ENCODE results near the gene CACNA1C.

CACNA1C gene

DNA sequence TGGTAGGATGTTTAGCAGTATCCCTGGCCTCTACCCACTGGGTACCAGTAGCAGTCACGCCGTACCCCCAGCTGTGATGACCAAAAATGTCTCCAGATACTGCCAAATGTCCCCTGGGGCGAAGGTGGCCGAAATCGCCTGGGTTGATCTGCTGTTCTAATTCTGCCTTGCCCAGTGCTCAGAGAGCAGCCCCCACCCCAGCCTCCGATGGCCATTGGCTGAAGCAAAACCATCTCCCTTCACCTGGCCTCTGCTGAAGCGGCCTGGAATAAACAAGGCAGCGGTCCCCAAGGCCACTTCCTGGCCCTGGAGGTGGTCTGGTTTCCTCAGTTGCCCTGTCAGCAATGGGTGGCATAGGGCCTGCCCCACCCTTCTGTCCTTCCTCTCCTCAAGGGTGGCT lies 298.4 kb downstream of the CACNA1C start:
- no peak for DNase-seq

GRCh38 chr12:2352203-2352602 lies 299.4 kb downstream of the CACNA1C start:
- DNase-seq = no peak

DNA sequence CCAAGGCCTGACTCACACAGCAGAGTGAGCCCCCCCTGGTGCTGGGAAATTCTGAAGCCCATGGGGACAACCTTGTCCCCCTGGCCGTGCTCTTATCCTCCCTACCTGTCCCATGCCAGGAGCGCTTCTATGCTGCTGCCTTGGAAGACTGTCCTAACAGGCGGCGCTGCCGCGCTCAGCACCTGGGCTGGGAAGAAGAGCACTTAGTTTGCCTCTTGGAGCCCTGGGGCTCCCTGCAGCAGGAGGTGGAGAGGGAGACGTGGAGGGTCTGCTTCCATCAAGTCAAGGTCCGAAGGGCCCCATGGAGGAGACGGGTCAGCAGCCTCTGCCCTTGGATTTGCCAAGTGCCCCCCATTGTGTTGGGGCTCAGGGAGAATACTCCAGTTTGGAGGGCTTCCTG lies 300.5 kb downstream of the CACNA1C start:
- no peak for DNase-seq

DNA sequence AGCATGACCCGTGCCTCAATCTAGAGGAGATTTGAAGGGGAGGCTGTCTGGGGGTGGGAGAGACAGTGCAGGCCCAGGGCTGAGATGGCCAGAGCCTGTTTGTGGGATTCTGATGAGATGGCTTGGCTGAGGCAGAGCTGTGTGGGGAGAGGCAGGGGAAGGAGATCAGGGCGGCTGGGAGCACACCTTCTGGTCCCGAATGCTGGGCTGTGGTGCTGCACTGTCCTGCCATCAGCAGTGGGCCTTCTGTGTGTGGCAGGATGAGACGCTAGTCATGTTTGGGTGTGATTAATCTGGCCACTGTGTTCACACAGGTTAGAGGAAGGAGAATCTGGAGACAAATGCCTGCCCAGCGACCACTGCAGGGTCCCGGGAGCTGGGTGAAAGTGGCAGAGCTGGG lies 300.9 kb downstream of the CACNA1C start:
- no peak for DNase-seq

DNA sequence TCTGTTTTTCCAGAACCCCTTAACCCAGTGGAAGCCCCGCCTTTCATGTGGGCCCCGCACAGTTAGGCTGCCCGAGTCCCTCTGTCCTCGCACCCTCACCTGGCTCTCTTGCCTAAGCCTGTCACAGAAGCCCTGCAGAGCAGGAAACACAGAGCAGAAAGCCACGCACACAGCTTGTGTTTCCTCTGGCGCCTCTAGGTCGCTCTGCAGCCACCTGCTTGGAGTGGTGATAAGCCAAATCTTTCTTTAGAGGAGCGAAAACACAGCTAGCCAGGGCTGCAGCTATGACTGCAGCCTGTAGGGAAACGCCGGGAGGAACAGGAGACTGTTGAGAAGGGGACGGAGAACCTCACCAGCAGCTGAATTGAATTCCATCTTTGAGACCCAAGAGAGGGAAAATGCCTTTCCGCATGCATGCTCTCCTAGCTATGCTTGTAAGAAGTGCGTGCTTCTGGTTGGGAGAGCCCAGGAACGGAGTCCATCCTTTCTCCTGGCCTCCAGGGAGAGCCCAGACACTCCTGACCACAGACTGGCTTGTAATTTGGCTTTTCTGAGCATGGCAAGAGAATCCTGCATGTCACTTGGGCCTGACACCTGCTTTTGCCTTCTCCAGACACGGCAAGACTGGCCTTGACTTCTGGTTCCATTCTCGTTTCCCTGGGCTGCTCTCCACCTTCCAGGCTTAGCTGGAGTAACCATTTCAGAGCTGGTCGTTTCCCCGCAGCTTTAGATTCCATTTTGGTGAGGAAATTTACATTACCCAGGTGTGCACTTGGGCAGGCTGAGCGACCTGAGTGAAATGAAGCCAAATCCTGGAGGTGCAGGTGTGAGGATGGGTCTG lies 301.6 kb downstream of the CACNA1C start:
- no peak for DNase-seq

DNA sequence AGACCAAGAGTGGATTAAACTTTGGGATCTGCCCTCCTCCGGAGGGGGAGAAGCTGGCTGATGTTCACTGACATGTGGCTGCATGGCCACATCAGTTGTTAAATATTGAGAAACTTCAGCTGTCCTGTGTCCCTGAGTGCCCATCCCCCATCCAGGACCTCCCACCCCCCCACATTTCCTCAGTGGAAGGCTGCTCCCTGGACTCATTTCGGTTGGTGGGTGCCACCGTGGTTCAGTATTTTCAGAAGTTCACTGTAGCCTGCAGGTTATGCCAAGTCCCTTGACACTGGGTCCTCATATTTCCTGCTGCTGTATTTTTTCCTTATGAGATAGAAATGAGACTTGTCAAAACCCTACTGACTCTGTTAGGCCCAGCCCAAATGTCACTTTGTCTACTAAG lies 302.4 kb downstream of the CACNA1C start:
- DNase-seq = no peak

DNA sequence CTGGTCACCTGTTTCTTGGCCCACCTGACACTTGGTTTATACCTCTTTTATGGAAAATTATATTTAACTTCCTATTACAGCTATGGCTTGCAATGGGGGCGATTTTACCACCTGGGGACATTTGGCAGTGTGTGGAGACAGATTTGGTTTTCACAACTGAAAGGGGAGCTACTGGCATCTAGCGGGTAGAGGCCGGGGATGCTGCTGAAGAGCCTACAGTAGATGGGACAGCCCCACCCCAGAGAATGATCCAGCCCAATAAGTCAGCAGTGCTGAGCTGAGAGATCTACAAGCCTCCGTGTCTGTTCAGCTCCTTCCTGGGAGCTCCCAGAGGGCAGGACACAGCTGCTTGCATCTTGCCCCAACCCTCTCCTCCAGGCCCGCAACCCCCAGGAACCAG lies 302.8 kb downstream of the CACNA1C start:
- no peak for DNase-seq

DNA sequence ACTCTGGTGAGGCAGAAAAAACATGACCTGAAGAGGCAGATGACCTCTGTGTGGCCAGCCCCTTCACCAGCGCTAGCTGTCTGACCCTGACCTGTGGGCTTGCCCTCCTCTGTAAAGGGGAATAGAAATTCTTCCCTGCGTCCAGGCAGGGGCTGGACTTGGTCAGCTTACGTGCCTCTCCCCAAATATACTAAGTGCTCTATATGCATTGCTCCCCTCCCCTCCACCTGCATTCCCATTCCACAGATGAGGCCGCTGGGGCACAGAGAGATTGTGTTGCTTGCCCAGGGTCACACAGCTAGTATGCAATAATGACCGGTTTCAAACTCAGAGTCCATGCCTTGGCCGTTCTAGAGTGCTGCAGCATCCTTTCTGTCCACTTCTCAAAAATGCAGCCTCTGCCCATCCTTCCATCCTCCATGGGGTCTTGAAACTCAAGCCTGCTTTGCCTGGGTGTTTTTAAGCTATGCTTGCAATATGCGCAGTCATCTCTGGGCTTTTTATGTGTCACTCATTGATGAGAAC lies 303.9 kb downstream of the CACNA1C start:
- DNase-seq = no peak

DNA sequence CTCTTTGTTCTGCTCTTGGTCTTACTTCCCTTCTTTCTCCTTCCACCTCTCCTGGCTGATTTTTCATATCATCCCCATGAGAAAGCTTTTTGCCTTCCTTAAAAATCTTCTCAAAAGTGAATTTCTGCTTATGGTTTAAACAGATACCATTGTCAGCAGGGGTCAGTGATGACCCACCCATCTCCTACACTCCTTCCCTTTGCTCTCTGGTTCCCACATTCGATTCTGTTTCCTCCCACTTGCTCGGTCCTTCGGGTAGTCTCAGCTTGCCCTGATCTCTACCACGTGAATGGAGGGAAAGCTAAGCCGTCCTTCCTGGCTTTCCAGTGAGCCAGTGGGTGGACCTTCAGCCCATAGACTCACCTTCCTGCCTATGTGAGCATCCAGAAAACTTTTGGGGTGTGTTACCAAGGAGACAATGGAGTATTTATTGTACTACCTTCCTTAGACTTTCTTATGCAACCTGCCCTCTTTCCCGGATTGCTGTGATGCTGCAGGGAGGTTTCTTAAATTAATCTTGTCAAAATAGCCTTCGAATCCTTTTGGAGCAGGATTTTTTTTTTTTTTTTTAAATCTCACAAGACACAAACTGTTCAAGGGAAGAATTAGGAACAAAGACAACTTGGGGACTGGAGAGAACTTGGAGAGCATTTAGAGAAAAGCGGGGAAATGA lies 306.3 kb downstream of the CACNA1C start:
- no peak for DNase-seq

- DNase-seq = no peak
Observed at GRCh38 chr12:2359725-2360629, 307.2 kb downstream of the CACNA1C start.

DNA sequence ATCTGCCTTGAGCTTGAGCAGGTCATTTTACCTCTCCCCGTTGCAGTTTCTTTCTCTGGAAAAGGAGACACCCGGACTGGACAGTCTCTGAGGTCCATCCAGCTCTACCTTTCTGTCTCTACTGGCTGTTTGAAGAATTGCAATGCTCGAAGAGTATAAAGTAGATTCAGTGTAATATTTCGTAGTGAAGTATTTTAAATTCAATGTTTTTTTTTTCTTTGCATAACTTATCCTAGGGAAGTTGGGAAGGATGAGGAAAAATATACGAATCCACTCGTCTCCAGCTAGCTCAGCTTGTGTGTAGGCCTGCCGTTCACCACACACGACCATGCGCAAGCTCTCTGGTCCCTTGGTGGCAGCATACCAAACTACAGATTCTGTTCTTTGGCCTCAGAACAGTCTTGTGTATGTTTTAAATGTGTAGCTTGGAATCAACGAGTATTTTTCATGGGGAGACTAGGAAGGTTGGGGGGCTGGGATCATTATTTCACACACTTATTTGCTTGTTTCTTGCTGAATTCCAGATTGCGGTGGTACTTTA lies 307.9 kb downstream of the CACNA1C start:
- DNase-seq = no peak

GRCh38 chr12:2363836-2364609 lies 311.2 kb downstream of the CACNA1C start:
- DNase-seq = no peak

DNA sequence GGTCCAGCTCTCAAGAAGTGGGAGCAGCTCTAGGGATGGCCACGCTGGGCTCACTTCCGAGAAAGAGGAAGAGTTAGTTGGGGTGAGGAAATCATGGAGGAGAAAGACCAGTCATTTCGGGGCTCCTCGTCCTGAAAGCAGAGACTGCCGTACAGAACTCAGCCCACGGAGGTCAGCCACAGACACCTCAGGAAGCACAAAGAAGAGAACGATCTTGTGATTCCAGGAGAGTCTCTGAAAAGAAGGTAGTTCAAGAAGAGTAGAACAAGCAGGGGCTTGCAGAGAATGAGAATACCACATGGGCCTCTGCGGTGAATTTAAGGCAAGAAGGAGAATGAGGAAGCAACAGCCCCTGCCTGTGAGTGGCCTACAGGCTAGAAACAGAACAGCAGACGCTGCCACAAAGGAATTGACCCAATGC lies 311.9 kb downstream of the CACNA1C start:
- DNase-seq = no peak

- no peak for DNase-seq
Observed at GRCh38 chr12:2366711-2367110, 313.9 kb downstream of the CACNA1C start.

DNA sequence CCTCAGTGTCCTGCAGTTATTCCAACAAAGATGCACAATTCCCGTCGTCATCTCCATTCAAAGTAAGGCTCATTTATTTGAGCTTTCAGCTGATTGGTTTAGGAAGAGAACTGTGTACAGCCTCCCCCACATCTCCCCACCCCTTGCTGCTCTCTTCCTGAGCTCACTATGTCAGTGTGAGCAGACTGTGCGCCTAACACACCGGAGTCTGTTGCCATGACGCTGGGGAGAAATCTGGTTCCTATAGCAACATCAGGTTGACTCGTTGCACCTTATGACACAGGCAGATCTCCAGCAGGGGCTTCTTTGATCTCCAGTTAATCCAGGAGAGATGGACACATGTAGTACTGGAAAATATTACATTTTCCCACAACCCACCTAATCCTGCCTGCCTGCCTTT lies 319.4 kb downstream of the CACNA1C start:
- no peak for DNase-seq

- DNase-seq = no peak
Observed at GRCh38 chr12:2372735-2373134, 319.9 kb downstream of the CACNA1C start.

DNA sequence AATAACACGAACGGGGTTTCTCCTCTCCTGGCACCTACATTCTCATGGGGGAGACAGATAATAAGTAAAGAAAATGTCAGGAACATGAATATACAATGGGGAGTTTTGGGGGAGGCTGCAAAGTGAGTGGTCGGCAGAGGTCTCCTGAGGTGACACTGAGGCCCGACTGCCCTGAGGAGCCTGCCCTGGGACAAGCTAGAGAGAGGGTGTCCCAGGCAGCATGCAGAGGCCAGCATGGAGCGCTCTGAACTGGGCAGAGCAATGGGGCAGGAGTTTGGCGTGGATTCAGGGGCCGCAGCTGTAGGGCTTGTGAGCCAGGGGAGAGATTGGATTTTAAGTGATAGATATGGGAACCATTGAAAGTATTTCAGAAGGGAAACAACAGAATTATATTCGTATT lies 320.5 kb downstream of the CACNA1C start:
- no peak for DNase-seq

DNA sequence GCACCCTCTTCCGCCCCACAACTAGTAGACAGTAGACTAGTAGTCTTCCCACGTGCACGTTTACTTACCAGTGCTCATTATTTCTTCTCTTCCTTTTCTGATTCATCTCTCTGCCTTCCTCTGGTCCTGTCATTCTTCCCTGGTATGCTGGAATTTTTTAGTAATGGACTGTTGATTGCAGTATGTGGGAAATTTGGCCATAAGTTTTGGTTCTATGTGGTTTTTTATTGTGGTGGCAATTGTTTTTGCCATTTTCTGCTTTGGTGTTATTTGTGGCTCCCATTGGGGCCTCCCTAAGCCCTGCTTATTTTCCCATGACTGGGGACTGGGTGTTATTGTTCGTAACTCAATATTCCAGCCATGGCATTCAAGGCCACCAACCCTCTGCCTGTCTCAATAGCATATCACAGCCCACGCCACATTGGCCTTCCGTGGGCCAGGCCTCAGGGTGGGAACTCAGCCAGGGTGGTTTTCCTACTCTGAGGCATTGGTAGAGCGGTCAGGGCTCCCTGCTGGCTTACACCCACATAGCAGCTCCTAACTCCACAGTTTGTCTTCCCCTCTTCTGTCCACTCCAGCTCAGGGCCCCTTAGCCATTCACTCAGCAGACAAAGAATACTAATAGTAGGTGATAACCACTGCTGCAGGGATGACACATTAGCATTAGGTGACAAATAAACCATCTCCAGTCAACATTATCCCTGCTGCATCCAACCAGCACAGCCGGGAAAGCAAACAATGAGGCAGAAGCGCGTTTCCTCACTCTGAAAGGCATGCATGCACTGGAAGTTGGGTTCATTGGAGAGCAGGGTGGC lies 321.5 kb downstream of the CACNA1C start:
- no peak for DNase-seq

DNA sequence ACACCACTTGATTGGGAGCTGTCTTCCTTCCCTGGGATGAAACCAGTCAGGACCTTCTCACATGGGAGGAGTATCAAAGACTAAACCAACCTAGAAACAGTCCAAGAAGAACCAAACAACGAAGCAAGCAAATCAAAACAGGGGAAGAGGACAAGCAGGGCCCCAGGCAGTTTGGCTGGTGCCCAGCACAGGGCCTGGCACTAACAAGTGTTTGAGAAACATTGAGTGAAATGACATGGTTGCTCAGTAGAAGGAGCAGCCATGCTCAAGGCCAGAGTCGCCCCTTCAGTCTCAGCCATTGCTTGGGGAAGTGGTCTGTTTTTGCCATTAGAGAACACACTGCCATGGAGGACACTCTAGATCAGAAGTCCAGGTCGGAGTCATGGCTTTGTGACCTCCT lies 323.1 kb downstream of the CACNA1C start:
- no peak for DNase-seq

- DNase-seq = peak; percentile 40
Observed at GRCh38 chr12:2376908-2377657, 324.3 kb downstream of the CACNA1C start.
